GM18870 (cell line): ENCODE measurements around the gene FCRL4.
"Not testable (repeated sequence)": the region's sequence is repeated elsewhere in the genome, so short reads cannot be mapped to it uniquely, and the experiment has no call there.

ENCODE experiments used
- ATAC-seq: cut with Tn5 transposase; IDR thresholded peaks from one replicate; pipeline ENCODE4 v1.9.1; 2021; ENCODE audit warnings: moderate library complexity; ENCODE audit not compliant: unreplicated experiment

Gene FCRL4

DNA sequence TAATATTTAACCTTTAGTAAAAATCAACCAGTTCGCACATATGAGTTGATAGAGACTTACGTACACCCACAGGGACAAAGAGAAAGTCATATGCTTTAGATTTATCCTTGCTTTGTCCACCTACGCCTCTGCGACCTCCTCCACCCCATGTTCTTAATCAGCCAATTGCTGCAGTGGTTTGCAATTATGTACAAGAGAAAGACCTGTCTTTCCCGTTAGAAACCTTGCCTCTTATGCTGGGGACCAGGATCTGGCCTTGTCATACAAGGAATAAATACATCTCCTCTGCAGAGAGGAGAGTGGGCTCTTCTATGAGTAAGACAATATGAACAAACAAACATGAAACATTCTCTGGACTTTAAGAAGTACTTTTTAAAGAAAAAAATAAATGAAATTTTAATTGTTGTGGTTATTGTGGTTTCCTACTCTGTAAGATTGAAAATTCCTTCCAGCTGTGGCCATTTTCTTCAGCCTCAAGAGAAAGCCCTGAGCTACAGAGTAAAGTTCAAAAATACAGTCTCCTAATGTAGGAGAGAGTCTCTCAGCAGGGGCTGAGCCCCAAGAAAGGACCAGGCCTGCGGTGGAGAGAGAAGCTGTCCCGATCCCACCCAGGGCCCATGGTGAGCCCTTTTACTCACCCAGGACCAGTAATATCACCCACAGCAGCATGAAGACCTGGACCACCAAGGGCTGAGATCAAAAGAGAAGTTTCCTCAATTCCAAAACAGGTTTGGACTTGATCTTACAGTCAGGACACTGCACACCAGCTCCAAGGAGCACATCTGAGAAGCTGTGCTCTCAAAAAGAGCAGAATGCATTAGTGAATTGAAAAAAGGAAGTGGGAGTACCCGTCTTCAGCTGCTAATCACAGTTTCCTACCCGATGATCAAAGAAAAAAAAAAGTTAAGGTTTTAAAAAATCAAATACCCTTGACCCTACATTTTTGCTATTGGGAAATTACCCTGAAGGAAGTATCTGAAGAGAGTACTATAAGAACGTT, 45.9 kb downstream of the FCRL4 start, which contains the start of gene FCRL5:
TSS of gene FCRL5 (minus strand) at position 822 of the 1,000 bp plus-strand sequence. CDS start at position 669, 153 bp downstream.
- ATAC-seq = peak; percentile 72

GRCh38 chr1:157548081-157548480, 49.8 kb downstream of the FCRL4 start:
- not testable (repeated sequence) for ATAC-seq

DNA sequence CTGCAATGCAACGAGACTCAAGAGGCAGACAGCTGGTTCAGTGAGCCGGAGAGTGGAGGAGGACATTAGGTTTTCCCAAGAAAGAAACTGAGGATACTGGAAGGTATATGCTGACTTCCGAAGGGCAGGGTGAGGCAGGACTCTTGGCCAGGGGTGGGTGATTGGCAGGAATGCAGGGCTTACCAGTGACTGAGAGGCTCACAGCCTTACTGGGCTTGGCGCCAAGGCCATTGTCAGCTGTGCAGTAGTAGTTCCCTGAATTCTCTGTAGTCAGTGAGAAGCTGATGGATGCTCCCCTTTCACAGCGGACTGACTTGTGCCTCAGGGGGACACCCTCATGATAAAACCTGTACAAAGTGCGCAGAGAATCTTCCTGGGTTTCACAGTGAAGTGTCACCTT, 55.2 kb downstream of the FCRL4 start:
- no peak for ATAC-seq

DNA sequence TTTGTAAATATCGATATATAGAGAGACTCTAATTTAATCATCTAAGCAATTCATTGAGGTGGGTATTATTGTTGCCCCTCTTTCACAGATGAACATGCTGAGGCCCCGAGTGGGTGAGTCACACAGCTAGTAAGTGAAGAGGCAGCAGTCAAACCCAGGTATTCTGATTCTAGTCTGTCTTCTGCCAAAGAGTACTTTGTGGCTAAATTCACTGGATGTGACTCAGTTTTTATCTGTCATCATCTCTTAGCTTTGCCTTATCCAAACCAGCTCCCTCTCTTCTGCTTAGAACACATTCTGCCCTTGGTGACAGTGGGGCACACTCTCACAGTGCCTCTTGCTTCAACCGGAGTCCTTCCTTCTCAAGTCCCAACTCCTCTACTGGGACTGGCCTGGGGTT, 57.0 kb downstream of the FCRL4 start:
- ATAC-seq = no peak

- ATAC-seq = no peak
Observed at GRCh38 chr1:157540160-157540748, 57.6 kb downstream of the FCRL4 start.

DNA sequence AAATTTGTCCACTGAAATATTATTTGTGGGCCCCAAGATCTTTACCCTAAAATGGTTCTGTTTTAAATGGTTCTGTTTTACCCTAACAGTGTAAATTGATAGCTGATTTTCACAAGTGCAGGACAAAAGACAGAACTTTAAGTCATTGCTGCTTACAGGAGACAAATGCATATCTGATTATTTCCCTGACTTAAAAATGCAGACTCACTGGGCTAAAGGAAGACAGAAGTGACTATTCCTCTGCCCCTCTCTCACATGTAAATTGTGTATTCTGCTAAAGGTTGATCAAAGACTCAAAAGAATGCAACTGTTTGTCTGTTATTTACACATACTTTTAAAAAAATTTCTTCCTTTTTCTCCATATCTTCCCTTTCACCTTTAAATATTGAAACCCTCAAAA, 58.3 kb downstream of the FCRL4 start:
- no peak for ATAC-seq

- no peak for ATAC-seq
Observed at GRCh38 chr1:157532569-157532968, 65.3 kb downstream of the FCRL4 start.

DNA sequence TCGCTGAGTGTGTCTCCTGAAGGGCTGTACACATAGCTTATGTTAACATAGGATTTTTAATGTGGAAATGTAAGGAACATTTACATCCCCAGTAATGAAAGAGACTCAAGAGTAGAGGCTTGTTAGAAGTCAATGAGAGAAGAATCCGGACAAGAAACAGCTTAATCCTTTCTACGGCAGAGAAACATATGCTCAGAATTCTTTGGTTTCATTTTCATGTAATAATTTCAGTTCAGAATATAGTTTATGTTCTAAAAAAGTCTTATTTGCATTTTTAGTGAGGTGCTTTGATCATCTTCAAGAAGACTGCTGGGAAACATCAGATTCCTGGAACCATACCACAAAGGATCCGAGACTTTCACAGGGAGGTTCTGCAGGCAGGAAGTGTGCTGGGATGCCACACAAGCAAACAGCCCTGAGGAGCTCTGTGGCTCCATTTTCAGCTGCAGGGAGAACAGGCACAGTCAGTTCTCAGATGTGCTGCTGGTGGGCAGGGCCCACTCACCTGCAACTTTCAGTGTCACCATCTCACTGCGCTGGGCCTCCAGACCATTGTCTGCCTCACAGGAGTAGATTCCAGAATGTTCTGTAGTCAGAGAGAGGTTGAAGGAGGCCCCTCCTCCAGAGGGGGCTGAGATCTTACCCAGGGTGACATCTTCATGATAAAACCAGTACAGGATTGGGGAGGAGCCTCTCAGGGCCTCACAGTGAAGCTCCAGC, 74.0 kb downstream of the FCRL4 start:
- no peak for ATAC-seq
